IPS-20b (cell line): ENCODE data around the gene G3BP2.

Experiments used
- H3K27ac ChIP-seq: one replicate; pipeline ENCODE4 v1.5.1; 2013; ENCODE audit warnings: low read length
- H3K27me3 ChIP-seq: 2 replicates; pipeline ENCODE4 v1.6.1; 2013; ENCODE audit warnings: mild to moderate bottlenecking, low read length, inconsistent platforms; ENCODE audit not compliant: insufficient read depth
- H3K36me3 ChIP-seq: 2 replicates; pipeline ENCODE4 v1.6.1; 2013; ENCODE audit warnings: low read depth, mild to moderate bottlenecking, inconsistent platforms, low read length, moderate library complexity; ENCODE audit not compliant: insufficient read depth
- H3K4me1 ChIP-seq: 2 replicates; pipeline ENCODE4 v1.6.1; 2013; ENCODE audit warnings: mild to moderate bottlenecking, control low read depth, inconsistent platforms, low read length, moderate library complexity; ENCODE audit not compliant: insufficient read depth
- H3K4me3 ChIP-seq: 2 replicates; pipeline ENCODE4 v1.5.1; 2013; ENCODE audit warnings: mild to moderate bottlenecking, low read length, inconsistent platforms
- H3K9ac ChIP-seq: 2 replicates; pipeline ENCODE4 v1.6.1; 2013; ENCODE audit warnings: low read depth, mild to moderate bottlenecking, inconsistent platforms, low read length, moderate library complexity
- H3K9me3 ChIP-seq: 2 replicates; pipeline ENCODE4 v1.6.1; 2013; ENCODE audit warnings: mild to moderate bottlenecking, low read depth, low read length, inconsistent platforms; ENCODE audit not compliant: insufficient read depth

The G3BP2 gene

DNA sequence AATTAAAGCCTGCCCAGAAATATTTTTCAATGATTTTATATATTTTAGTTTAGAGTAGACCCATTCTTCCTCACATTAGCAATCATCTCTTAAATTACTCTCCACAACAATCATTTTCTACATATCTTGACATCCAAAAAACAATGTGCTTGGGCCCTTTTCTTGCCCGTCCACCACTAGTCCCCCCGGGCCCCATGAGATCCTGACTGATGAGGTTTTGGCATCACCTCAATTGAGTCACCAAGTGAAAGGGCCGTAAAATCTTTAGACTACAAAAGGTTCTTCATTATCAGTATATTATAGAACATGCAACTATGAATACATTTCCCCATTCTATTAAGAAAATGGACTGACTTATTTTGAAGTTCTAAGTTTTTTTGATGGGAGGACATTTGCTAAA is 38.9 kb downstream of the G3BP2 start:
- no peak overlapping the region for H3K27ac ChIP-seq
- no peak overlapping the region for H3K4me3 ChIP-seq
- no peaks in the 10 kb centered on the region for H3K9me3 ChIP-seq
- H3K9ac ChIP-seq: no peak overlapping the region
- H3K36me3 ChIP-seq: no peaks in the 10 kb centered on the region
- H3K4me1 ChIP-seq: no peaks in the 10 kb centered on the region
- H3K27me3 ChIP-seq: peaks cover 17% of the 10 kb centered on the region

DNA sequence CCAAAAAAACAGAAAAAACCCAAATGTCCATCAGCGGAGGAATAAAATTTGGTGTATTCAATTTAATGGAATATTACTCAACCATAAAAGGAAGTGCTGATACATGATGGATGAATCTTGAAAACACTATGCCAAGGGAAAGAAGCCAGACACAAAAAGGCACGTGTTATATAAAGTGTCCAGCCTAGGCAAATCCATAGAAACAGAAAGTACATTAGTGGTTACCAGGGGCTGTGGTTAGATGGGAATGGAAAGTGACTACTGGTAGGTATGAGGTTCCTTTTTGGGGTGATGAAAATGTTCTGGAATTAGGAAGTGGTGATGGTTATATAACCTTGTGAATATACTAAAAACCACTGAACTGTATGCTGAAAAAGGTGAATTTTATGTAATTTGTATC is 39.4 kb downstream of the G3BP2 start:
- Histone ChIP-seq H3K4me3 (no peak overlapping the region), H3K9ac (no peak overlapping the region), H3K27ac (no peak overlapping the region), H3K9me3 (no peaks in the 10 kb centered on the region), H3K36me3 (no peaks in the 10 kb centered on the region), H3K27me3 (peaks cover 21% of the 10 kb centered on the region), H3K4me1 (no peaks in the 10 kb centered on the region)

DNA sequence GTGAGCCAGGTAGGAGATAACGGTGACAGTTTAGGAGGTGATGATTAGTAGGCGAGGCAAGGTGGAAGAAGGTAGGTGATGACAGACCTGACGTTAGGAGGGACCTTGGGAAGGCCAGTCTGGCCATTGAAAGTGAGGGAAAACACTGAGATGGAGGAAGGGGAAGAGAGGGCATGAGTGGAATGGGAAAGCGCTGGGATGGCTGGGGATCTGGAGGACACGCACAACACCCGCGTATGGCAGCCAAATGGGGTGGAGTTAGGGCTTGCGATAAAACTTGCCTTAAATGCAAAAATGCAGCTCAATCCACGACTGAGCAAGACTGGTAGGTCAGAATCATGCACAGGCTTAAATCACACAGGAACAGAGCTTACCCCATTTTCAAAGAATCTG is 42.3 kb downstream of the G3BP2 start:
- no peak overlapping the region for H3K27ac ChIP-seq
- H3K4me3 ChIP-seq: peak overlapping the region; percentile 85
- no peaks in the 10 kb centered on the region for H3K36me3 ChIP-seq
- H3K9ac ChIP-seq: peak overlapping the region; percentile 62; the same call in 1 of the 2 replicates
- H3K4me1 ChIP-seq: no peaks in the 10 kb centered on the region
- H3K27me3 ChIP-seq: peaks cover 21% of the 10 kb centered on the region
- H3K9me3 ChIP-seq: no peaks in the 10 kb centered on the region

DNA sequence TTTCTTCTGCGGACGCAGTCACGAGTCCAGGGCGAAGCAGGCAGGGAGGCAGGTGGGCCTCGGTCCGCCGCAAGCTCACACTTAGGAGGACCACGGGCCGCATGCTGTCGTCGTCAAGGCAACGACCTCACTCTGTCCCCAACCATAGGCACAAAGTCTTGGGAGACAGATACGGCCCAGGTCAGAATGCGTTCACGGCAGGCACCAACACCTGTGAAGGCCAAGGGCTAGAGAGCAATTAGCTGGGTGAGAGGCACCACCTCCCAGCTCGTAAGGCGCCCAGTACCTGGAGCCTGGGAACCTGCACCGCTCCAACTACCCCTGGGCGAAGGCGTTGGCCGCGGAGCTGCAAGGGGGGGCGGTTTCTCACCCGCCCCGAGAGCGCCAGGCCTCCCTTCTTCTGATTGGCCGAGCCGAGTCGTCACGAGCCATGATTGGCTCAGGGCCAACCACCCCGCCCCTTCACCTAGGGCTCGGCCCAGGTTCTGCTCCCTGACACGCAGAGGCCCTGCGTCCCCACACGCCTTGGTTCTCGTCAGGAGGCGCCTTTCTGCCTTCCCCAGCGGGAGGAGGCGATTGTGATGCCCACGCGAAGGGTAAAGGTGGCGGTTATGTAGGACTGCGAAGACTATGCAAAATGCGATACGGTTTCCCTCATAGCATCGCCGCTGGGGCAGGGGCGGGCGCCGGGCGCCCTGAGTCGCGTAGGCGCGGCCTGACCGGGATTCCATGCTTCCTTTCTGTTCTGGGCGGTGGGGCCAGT is 42.9 kb downstream of the G3BP2 start, which contains the start of gene CDKL2:
Gene CDKL2 (minus strand): TSS at position 355 of the 763 bp plus-strand sequence. CDS start 4,540 bp downstream, outside the sequence.
- Histone ChIP-seq H3K4me1 (no peaks in the 10 kb centered on the region), H3K4me3 (peak within 1 kb of the TSS; percentile 85), H3K9ac (peak within 1 kb of the TSS; percentile 62; the same call in 1 of the 2 replicates), H3K27ac (no peak within 1 kb of the TSS), H3K9me3 (no peaks in the 10 kb centered on the region), H3K36me3 (no peaks in the 10 kb centered on the region), H3K27me3 (peaks cover 21% of the 10 kb centered on the region)

DNA sequence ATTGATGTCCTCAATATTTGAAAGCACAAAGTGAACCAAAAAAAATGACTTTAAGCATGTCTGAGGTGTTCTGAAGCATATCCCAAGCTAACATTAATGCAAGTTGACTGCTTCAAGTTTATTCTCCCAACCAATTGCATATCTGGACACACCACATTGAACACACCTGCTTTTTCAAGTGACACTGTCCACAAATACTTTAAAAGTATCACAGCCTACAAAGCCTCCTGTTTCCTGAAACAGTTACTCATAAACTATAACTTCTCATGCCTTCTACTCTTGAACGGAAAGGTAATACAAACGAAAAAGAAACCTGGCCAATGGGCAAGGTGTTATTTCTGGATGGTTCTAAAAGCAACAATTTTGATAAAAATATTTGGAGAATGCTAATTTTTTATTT is 44.0 kb downstream of the G3BP2 start:
- Histone ChIP-seq H3K4me3 (no peak overlapping the region), H3K9ac (no peak overlapping the region), H3K36me3 (no peaks in the 10 kb centered on the region), H3K9me3 (no peaks in the 10 kb centered on the region), H3K27me3 (peaks cover 21% of the 10 kb centered on the region), H3K4me1 (no peaks in the 10 kb centered on the region), H3K27ac (no peak overlapping the region)

DNA sequence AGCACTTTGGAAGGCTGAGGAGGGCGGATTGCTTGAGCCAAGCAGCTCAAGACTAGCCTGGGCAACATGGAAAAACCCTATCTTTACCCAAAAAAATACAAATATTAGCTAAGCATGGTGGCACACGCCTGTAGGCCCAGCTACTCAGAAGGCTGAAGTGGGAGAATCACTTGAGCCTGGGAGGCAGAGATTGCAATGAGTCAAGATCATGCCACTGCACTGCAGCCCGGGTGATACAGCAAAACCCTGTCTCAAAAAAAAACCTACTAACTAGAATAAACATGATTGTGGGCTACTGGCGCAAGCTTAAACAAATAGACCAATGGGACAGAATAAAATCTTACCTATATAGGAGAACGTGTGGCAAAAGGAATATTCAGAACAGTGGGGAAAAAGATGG is 50.2 kb downstream of the G3BP2 start:
- H3K27me3 ChIP-seq: no peaks in the 10 kb centered on the region
- no peak overlapping the region for H3K27ac ChIP-seq
- no peaks in the 10 kb centered on the region for H3K4me1 ChIP-seq
- H3K9ac ChIP-seq: no peak overlapping the region
- no peaks in the 10 kb centered on the region for H3K36me3 ChIP-seq
- H3K4me3 ChIP-seq: no peak overlapping the region
- H3K9me3 ChIP-seq: no peaks in the 10 kb centered on the region

DNA sequence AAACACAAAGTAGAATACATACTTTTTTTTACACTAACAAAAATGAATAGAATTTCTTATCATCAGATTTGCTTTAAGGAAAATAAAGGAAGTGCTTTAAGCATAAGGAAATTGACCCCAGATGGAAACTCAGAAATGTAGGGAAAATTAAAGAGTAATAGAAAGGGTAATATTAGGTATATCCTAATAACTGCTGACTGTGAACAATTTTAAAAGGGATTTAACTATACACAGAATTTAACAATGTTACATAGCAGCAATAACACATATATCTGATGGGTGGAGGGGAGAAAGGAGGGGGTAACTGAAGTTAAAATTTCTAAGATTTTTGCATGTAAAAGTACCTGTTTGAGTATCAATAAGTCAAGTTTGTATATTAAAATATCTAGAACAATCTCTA is 51.5 kb downstream of the G3BP2 start:
- H3K9ac ChIP-seq: no peak overlapping the region
- no peak overlapping the region for H3K27ac ChIP-seq
- H3K4me1 ChIP-seq: no peaks in the 10 kb centered on the region
- no peaks in the 10 kb centered on the region for H3K36me3 ChIP-seq
- no peak overlapping the region for H3K4me3 ChIP-seq
- no peaks in the 10 kb centered on the region for H3K27me3 ChIP-seq
- no peaks in the 10 kb centered on the region for H3K9me3 ChIP-seq

DNA sequence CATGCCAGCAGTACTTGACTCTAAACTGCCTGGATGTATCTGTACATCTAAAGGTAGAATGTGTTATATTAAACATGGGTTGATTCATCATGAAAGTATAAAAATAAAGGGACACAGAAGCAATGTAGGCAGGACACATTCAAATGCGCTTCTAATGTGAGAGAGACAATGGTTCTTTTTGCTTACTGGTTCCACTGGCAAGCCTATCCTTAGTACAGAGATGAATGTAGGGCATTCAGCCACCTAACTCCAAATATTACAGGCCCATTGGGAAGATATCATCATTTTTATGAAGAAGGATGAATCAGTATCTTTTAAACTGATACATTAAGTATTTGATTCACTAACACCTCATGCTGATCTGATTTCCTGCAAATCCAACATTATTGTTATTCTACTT is 60.9 kb downstream of the G3BP2 start:
- Histone ChIP-seq H3K9ac (no peak overlapping the region), H3K4me1 (no peaks in the 10 kb centered on the region), H3K36me3 (no peaks in the 10 kb centered on the region), H3K9me3 (no peaks in the 10 kb centered on the region), H3K4me3 (no peak overlapping the region), H3K27ac (no peak overlapping the region), H3K27me3 (no peaks in the 10 kb centered on the region)

DNA sequence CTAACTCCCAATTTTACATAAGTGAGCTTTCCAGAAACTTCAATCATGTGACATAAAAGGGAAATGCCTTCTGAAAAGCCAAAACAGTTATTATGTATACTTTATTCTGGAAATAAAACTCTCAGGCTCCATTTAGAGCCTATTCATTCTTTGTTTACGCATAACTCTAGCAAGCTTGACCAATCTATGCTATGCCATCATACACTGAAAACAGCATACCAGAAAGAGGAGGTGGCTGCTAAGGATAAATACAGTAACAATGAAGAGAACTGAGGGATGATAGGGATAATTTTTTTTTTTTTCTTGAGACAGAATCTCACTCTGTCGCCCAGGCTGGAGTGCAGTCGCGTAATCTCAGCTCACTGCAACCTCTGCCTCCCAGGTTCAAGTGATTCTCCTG is 67.3 kb downstream of the G3BP2 start:
- H3K9ac ChIP-seq: no peak overlapping the region
- no peaks in the 10 kb centered on the region for H3K36me3 ChIP-seq
- H3K27me3 ChIP-seq: no peaks in the 10 kb centered on the region
- no peak overlapping the region for H3K27ac ChIP-seq
- no peaks in the 10 kb centered on the region for H3K9me3 ChIP-seq
- no peaks in the 10 kb centered on the region for H3K4me1 ChIP-seq
- H3K4me3 ChIP-seq: no peak overlapping the region

DNA sequence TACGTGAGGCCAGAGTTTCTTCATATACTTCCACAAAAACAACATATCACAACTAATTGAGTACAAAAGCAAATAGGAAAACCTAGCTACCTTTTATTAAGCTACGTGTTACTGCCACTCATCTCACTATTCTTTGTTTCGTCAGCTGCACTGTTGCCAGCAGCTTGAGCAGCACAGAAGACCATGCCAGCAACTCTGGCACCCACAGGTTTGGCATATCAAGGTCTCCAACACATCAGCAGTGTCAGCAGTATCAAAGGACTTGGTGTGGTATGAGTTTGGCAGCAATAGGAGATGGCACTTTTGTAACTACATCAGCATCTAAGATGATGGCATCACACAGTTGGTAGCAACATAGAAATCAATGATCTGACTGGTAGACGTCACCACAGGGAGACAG is 73.6 kb downstream of the G3BP2 start:
- H3K9ac ChIP-seq: no peak overlapping the region
- no peaks in the 10 kb centered on the region for H3K27me3 ChIP-seq
- H3K4me1 ChIP-seq: no peaks in the 10 kb centered on the region; the same call in 1 of the 2 replicates
- no peaks in the 10 kb centered on the region for H3K36me3 ChIP-seq
- H3K9me3 ChIP-seq: no peaks in the 10 kb centered on the region
- H3K27ac ChIP-seq: no peak overlapping the region
- no peak overlapping the region for H3K4me3 ChIP-seq

DNA sequence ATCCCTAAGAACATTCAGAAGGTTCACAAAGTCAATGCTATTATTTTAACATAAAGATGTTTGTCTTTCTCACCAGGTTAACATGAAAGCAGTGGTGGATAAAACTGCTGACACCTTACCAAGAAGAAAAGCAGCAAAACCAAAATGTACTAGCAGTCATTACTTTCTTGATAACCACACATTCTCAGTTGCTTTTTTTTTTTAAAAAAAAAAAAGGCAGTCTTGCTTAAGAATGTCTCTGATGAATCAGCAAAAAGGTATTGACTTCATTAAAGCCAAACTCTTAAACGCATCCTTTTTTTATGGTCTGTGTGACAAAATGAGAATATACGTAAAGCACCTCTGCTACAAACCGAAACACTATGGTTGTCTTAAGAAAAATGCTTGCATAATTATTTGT is 74.8 kb downstream of the G3BP2 start:
- Histone ChIP-seq H3K4me3 (no peak overlapping the region), H3K9me3 (no peaks in the 10 kb centered on the region), H3K27ac (no peak overlapping the region), H3K9ac (no peak overlapping the region), H3K4me1 (no peaks in the 10 kb centered on the region; the same call in 1 of the 2 replicates), H3K36me3 (no peaks in the 10 kb centered on the region), H3K27me3 (no peaks in the 10 kb centered on the region)

DNA sequence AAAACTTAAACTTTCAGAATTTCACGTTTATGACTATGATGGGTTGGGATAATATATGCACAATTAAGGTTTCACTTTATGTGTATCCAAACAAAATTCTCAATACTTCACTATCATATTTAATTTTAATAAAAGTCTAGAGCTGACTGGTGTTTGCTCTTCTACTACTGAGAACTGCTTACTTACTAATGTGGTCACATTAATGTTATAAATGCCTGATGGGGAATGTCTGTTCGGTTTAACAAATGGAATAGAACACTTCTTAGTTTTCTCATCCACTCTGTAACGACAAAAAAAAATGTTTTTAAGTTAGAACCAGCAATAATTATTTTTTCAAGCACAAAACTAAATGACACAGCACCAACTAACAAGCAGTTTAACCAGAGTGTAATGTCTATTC is 77.2 kb downstream of the G3BP2 start:
- Histone ChIP-seq H3K27ac (no peak overlapping the region), H3K9me3 (no peaks in the 10 kb centered on the region), H3K9ac (no peak overlapping the region), H3K4me1 (no peaks in the 10 kb centered on the region; the same call in 1 of the 2 replicates), H3K27me3 (no peaks in the 10 kb centered on the region), H3K36me3 (no peaks in the 10 kb centered on the region), H3K4me3 (no peak overlapping the region)
